Endothelial cell of umbilical vein (primary cell): Measurements from ENCODE around the gene P4HB. TPM values are rescaled to one million over a fixed set of nuclear protein-coding genes. Genes with fewer than 3 reads are reported as not detected.

Experiments used
- BruUV-seq: library from RNA; stranded (reverse); fragments of 400-500 nt; replicated peaks from 2 replicates; lab custom pipeline; 2021; lab: Mats Ljungman, UMichigan
- CTCF ChIA-PET: fragments of 300-600, 350-600 bp; sonication (Branson Sonifier 250); formaldehyde crosslinking; loops from one replicate; lab custom pipeline; 2021; ENCODE audit warnings: antibody characterized with exemption, inconsistent platforms; lab: Charles Lee
- POLR2A ChIA-PET: fragments of 300-600, 350-600 bp; sonication (Branson Sonifier 250); formaldehyde crosslinking; loops from one replicate; lab custom pipeline; 2021; ENCODE audit warnings: antibody characterized with exemption, inconsistent platforms; lab: Charles Lee
- DNase-seq: peaks from one replicate; pipeline ENCODE4 v3.0.0-alpha.2; 2011; ENCODE audit warnings: low read depth, low spot score
- FAIRE-seq: peaks from 2 replicates; lab custom pipeline; 2011; peaks lifted over from hg19 to GRCh38; lab: Jason Lieb, UNC
- H2AFZ ChIP-seq: 2 replicates; pipeline ENCODE4 v1.6.0; 2012; ENCODE audit warnings: low read depth, low read length, control low read depth, inconsistent platforms
- H3K27ac ChIP-seq: 2 replicates; pipeline ENCODE4 v1.5.1; 2011; ENCODE audit warnings: low read depth, mild to moderate bottlenecking, control low read depth, low read length, moderate library complexity; ENCODE audit not compliant: insufficient read depth
- H3K27me3 ChIP-seq, 2 experiments: 2 replicates each; pipeline versions ENCODE4 v1.6.0 to v1.6.1; 2011; ENCODE audit warnings: low read length in 2 of 2, mixed read lengths in 1 of 2; ENCODE audit not compliant: control insufficient read depth in 2 of 2, insufficient read depth in 2 of 2
- H3K36me3 ChIP-seq, 2 experiments: 2 replicates in 1 of 2; 3 replicates in 1 of 2; pipeline ENCODE4 v1.5.1; 2011; ENCODE audit warnings: low read length in 2 of 2, mild to moderate bottlenecking in 1 of 2, moderate library complexity in 1 of 2; ENCODE audit not compliant: control insufficient read depth in 2 of 2, insufficient read depth in 2 of 2; ENCODE audit errors: extremely low read depth in 1 of 2
- H3K4me1 ChIP-seq: 3 replicates; pipeline ENCODE4 v1.5.1; 2011; ENCODE audit warnings: mild to moderate bottlenecking, low read length; ENCODE audit not compliant: control insufficient read depth, insufficient read depth; ENCODE audit errors: extremely low read depth
- H3K4me2 ChIP-seq: 2 replicates; pipeline ENCODE4 v1.6.1; 2011; ENCODE audit warnings: low read length, control low read depth, mixed read lengths; ENCODE audit not compliant: insufficient read depth
- H3K4me3 ChIP-seq, 3 experiments: fragments of 200-600 bp in 1 of 3; sonication (generic), shearing (Covaris generic) in 1 of 3; replicated peaks in 1 of 3; 2 replicates each; pipeline ENCODE4 v1.5.1; 2011 to 2016; ENCODE audit warnings: control low read depth in 3 of 3, low read length in 3 of 3, mild to moderate bottlenecking in 2 of 3, inconsistent platforms in 1 of 3, low read depth in 1 of 3, moderate library complexity in 1 of 3; ENCODE audit not compliant: insufficient read depth in 1 of 3
- H3K79me2 ChIP-seq: 2 replicates; pipeline ENCODE4 v1.6.0; 2012; ENCODE audit warnings: low read length, inconsistent platforms; ENCODE audit not compliant: control insufficient read depth, insufficient read depth
- H3K9ac ChIP-seq: replicated peaks from 2 replicates; pipeline ENCODE3; 2011; ENCODE audit warnings: low read length, control low read depth; ENCODE audit not compliant: insufficient read depth; ENCODE audit errors: extremely low read depth
- H3K9me1 ChIP-seq: replicated peaks from 3 replicates; pipeline ENCODE4 v1.6.0; 2011; ENCODE audit warnings: mild to moderate bottlenecking, low read length; ENCODE audit not compliant: control insufficient read depth, insufficient read depth; ENCODE audit errors: extremely low read depth
- H3K9me3 ChIP-seq: replicated peaks from 2 replicates; pipeline ENCODE4 v1.5.1; 2012; ENCODE audit warnings: low read length, inconsistent platforms; ENCODE audit not compliant: control insufficient read depth, insufficient read depth
- H4K20me1 ChIP-seq: replicated peaks from 2 replicates; pipeline ENCODE3; 2011; ENCODE audit warnings: mild to moderate bottlenecking, low read length; ENCODE audit not compliant: control insufficient read depth, insufficient read depth; ENCODE audit errors: extremely low read depth
- EZH2 ChIP-seq: IDR thresholded peaks from 2 replicates; pipeline ENCODE4 v1.6.1; 2012; ENCODE audit warnings: borderline replicate concordance, low read depth, mild to moderate bottlenecking, moderate library complexity, low read length, inconsistent platforms; ENCODE audit not compliant: severe bottlenecking
- FOS ChIP-seq: IDR thresholded peaks from 2 replicates; pipeline ENCODE4 v1.6.1; 2011; ENCODE audit warnings: mild to moderate bottlenecking, low read length, moderate library complexity, borderline replicate concordance; ENCODE audit not compliant: insufficient read depth
- GATA2 ChIP-seq: IDR thresholded peaks from 2 replicates; pipeline ENCODE4 v1.7.0; 2011; ENCODE audit warnings: low read depth, mild to moderate bottlenecking, moderate library complexity, mixed read lengths, low read length; ENCODE audit not compliant: insufficient read length, insufficient read depth
- JUN ChIP-seq: IDR thresholded peaks from 2 replicates; pipeline ENCODE4 v1.6.1; 2011; ENCODE audit warnings: borderline replicate concordance, low read depth; ENCODE audit not compliant: insufficient read length, insufficient read depth
- MYC ChIP-seq: IDR thresholded peaks from one replicate; pipeline ENCODE4 v1.6.1; 2011; ENCODE audit warnings: mild to moderate bottlenecking, low read depth, low read length
- POLR2A ChIP-seq: IDR thresholded peaks from 2 replicates; pipeline ENCODE4 v1.6.1; 2012; ENCODE audit warnings: low read depth, mild to moderate bottlenecking, control low read depth, low read length
- POLR2AphosphoS5 ChIP-seq: IDR thresholded peaks from 2 replicates; pipeline ENCODE4 v1.6.1; 2012; ENCODE audit warnings: low read depth, mild to moderate bottlenecking, control low read depth, low read length, moderate library complexity; ENCODE audit not compliant: insufficient read depth
- dilution Hi-C: fragments of 300-500 bp; cut with MboI; formaldehyde crosslinking; loops from one replicate; pipeline ENCODE4 v1.15.0; 2019; ENCODE audit warnings: low sequenced_read_pairs; ENCODE audit not compliant: extremely low pct_ligation_motif_present
- intact Hi-C: fragments of 100-400 bp; cut with micrococcal nuclease; formaldehyde crosslinking; loops from one replicate; pipeline ENCODE4 v1.10.0; 2022
- polyA plus RNA-seq, 4 experiments: library from polyadenylated mRNA; depleted of rRNA in 3 of 4; stranded (reverse) in 3 of 4; unstranded in 1 of 4; fragments of >200 nt; gene quantifications; 2 replicates each; pipeline versions ENCODE4 v1.2.1 to v1.2.3, GENCODE V29; 2011 to 2012; ENCODE audit warnings: missing spikeins in 1 of 4
- total RNA-seq: library from RNA; stranded (reverse); gene quantifications from 2 replicates; pipeline ENCODE4 v1.2.3, GENCODE V29; 2021
- TF ChIP-seq, protein P1 (sequence below): IDR thresholded peaks from 2 replicates; pipeline ENCODE4 v1.6.1; 2011; ENCODE audit not compliant: insufficient read depth, insufficient read length
- TF ChIP-seq, protein P2 (sequence below), 2 donors: IDR thresholded peaks; 1 replicate in 1 of 2; 2 replicates in 1 of 2; pipeline ENCODE4 v1.5.1; 2011; ENCODE audit warnings: low read length in 2 of 2, mild to moderate bottlenecking in 2 of 2, moderate library complexity in 2 of 2, control low read depth in 1 of 2, inconsistent platforms in 1 of 2, low read depth in 1 of 2; ENCODE audit not compliant: insufficient read depth in 1 of 2; ENCODE audit errors: extremely low read depth in 1 of 2

The P4HB gene
- total and polyA plus RNA-seq, 2 donors (not counting 3 experiments of a cell fraction or from before 2014, with no cell fraction given), result 201 to 988 TPM

GRCh38 chr17:81844887-81845286 is 15.4 kb downstream of the P4HB start:
- POLR2A ChIA-PET, result no interaction called here

DNA sequence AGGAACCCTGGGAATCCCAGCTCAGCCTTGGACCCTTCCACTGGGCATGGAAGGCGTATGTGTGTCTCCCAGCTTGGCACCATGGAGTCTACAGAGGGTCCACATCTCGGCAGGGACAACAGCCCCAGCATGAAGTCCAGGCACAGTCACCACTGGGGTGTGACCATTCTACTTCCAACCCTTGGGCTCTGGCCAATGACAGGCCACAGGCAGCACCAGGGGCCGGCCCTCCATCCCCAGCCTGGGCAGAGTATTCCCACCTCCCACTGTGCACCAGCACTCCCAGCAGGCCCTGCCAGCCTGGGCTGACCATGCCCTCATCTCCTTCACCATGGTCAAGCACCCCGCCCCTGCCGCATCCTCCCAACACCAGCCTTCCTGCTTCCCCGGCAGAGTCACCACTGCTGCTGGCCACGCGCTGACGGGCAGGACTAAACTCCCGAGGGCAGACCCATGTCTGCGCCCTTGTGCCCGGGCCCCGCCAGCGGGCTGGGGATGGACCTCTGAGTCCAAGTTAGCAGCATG is 15.9 kb downstream of the P4HB start:
- no peak overlapping the region for H3K9ac ChIP-seq
- dilution Hi-C loops, result no loop called here
- DNase-seq (no peak), FAIRE-seq (no peak)
- CTCF ChIA-PET, result no interaction called here
- no peaks in the 10 kb centered on the region for H4K20me1 ChIP-seq
- no TSS peak for BruUV-seq
- intact Hi-C loops, result no loop called here
- H2AFZ ChIP-seq, result no peak overlapping the region
- no peaks in the 10 kb centered on the region for H3K27me3 ChIP-seq
- H3K9me3 ChIP-seq, result no peaks in the 10 kb centered on the region
- POLR2A ChIA-PET, result no interaction called here
- H3K4me2 ChIP-seq, result no peak overlapping the region
- TF ChIP-seq, protein P1, sequence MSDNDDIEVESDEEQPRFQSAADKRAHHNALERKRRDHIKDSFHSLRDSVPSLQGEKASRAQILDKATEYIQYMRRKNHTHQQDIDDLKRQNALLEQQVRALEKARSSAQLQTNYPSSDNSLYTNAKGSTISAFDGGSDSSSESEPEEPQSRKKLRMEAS, result no peak
- TF ChIP-seq, protein P2, sequence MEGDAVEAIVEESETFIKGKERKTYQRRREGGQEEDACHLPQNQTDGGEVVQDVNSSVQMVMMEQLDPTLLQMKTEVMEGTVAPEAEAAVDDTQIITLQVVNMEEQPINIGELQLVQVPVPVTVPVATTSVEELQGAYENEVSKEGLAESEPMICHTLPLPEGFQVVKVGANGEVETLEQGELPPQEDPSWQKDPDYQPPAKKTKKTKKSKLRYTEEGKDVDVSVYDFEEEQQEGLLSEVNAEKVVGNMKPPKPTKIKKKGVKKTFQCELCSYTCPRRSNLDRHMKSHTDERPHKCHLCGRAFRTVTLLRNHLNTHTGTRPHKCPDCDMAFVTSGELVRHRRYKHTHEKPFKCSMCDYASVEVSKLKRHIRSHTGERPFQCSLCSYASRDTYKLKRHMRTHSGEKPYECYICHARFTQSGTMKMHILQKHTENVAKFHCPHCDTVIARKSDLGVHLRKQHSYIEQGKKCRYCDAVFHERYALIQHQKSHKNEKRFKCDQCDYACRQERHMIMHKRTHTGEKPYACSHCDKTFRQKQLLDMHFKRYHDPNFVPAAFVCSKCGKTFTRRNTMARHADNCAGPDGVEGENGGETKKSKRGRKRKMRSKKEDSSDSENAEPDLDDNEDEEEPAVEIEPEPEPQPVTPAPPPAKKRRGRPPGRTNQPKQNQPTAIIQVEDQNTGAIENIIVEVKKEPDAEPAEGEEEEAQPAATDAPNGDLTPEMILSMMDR (IDR thresholded peaks at IDR 0.05; ENCODE audit: extremely low read depth in 1 of 2, insufficient read depth in 1 of 2, low read depth in 1 of 2, low read length in 2 of 2), result no peak
- TF ChIP-seq JUN (no peak), POLR2A (no peak), POLR2AphosphoS5 (no peak), EZH2 (no peak), MYC (no peak), FOS (no peak), GATA2 (no peak)
- no peaks in the 10 kb centered on the region for H3K4me1 ChIP-seq
- no peak overlapping the region for H3K4me3 ChIP-seq
- H3K79me2 ChIP-seq, result no peaks in the 10 kb centered on the region
- H3K27ac ChIP-seq, result no peak overlapping the region
- peaks cover 24 to 52% of the 10 kb centered on the region in 2 experiments for H3K36me3 ChIP-seq
- no peaks in the 10 kb centered on the region for H3K9me1 ChIP-seq

More at GRCh38 chr17:81844887-81845286, 15.4 kb downstream of the P4HB start:
- FAIRE-seq (no peak), DNase-seq (no peak)
- Histone ChIP-seq H4K20me1 (no peaks in the 10 kb centered on the region), H3K36me3 (peaks cover 24 to 52% of the 10 kb centered on the region in 2 experiments), H3K9ac (no peak overlapping the region), H2AFZ (no peak overlapping the region), H3K9me1 (no peaks in the 10 kb centered on the region), H3K27ac (no peak overlapping the region), H3K4me2 (no peak overlapping the region), H3K27me3 (no peaks in the 10 kb centered on the region), H3K79me2 (no peaks in the 10 kb centered on the region), H3K9me3 (no peaks in the 10 kb centered on the region), H3K4me1 (no peaks in the 10 kb centered on the region), H3K4me3 (no peak overlapping the region)
- no peak for TF ChIP-seq JUN
- TF ChIP-seq MYC, result no peak
- no peak for TF ChIP-seq POLR2AphosphoS5
- intact Hi-C loops, result no loop called here
- dilution Hi-C loops, result no loop called here
- CTCF ChIA-PET, result no interaction called here
- BruUV-seq, result no TSS peak
